Measurements from ENCODE around the gene CAVIN2. TPM values are rescaled to one million over a fixed set of nuclear protein-coding genes. Genes with fewer than 3 reads are reported as not detected.
A peak's percentile ranks its signal among the peaks of the same experiment; 100 is the strongest.

The CAVIN2 gene
- total and polyA plus RNA-seq, 9 of the 15 experiments (the other 6 are each of a cell fraction or from before 2014, with no cell fraction given), result 20.6 to 92.4 (median 69.0) TPM

- TF ChIP-seq ZNF174 (CRISPR knock-in tag; IDR thresholded peaks at IDR 0.05) (no peak), ZNF518B (CRISPR knock-in tag; IDR thresholded peaks at IDR 0.05) (no peak), SP1 (CRISPR knock-in tag; IDR thresholded peaks at IDR 0.05) (0 out of 2 replicates have a peak, but pooled peaks have one; percentile 17), UBTF (IDR thresholded peaks at IDR 0.05; ENCODE audit: borderline replicate concordance in 1 of 2, low read depth in 2 of 2, low read length in 2 of 2) (0 out of 4 replicates have a peak, but pooled peaks of 1 of the 2 experiments have one; percentile 23), ZNF76 (CRISPR knock-in tag; IDR thresholded peaks at IDR 0.05; ENCODE audit: borderline replicate concordance) (no peak), CTCFL (IDR thresholded peaks at IDR 0.05; ENCODE audit: borderline replicate concordance, insufficient read depth, low read depth, low read length, poor library complexity, severe bottlenecking) (no peak), ZFP91 (CRISPR knock-in tag; IDR thresholded peaks at IDR 0.05) (no peak), CREB1 (IDR thresholded peaks at IDR 0.05) (no peak), CREB1 (CRISPR knock-in tag; IDR thresholded peaks at IDR 0.05) (no peak), KLF1 (tag; IDR thresholded peaks at IDR 0.05) (no peak), SETDB1 (IDR thresholded peaks at IDR 0.05; ENCODE audit: low read length) (no peak), RAD51 (IDR thresholded peaks at IDR 0.05; ENCODE audit: borderline replicate concordance, low read depth) (no peak), BRD9 (IDR thresholded peaks at IDR 0.05; ENCODE audit: low read depth, partially characterized antibody) (no peak), HSF4 (CRISPR knock-in tag; IDR thresholded peaks at IDR 0.05; ENCODE audit: borderline replicate concordance) (no peak), ZNF175 (CRISPR knock-in tag; IDR thresholded peaks at IDR 0.05; ENCODE audit: low read depth) (no peak), CREM (IDR thresholded peaks at IDR 0.05; ENCODE audit: low read depth) (peak; percentile 34; the same call in 1 of the 2 replicates), HCFC1 (IDR thresholded peaks at IDR 0.05; ENCODE audit: low read depth, low read length) (no peak)
Measured at GRCh38 chr2:191846515-191847476, at the start of gene CAVIN2 (continued).

All from K562 (cell line).